GOT3 (cell line): ENCODE measurements around the gene SOCS6.

Source experiments
- DNase-seq: peaks from one replicate; lab custom pipeline; 2025; ENCODE audit warnings: mixed read lengths; lab: John Stamatoyannopoulos, UW

Gene SOCS6

GRCh38 chr18:70289351-70290312 lies 787 bp downstream of the SOCS6 start:
- DNase-seq = no peak

GRCh38 chr18:70290482-70291294 lies 1.8 kb downstream of the SOCS6 start:
- no peak for DNase-seq

- DNase-seq = no peak
Observed at GRCh38 chr18:70291295-70291574, 2.4 kb downstream of the SOCS6 start.

- DNase-seq = no peak
Observed at GRCh38 chr18:70292628-70293027, 3.8 kb downstream of the SOCS6 start.

- DNase-seq = no peak
Observed at GRCh38 chr18:70293166-70293565, 4.3 kb downstream of the SOCS6 start.

GRCh38 chr18:70294471-70295191 lies 5.8 kb downstream of the SOCS6 start:
- no peak for DNase-seq

GRCh38 chr18:70295192-70296188 lies 6.6 kb downstream of the SOCS6 start:
- DNase-seq = no peak

- DNase-seq = no peak
Observed at GRCh38 chr18:70296289-70296688, 7.4 kb downstream of the SOCS6 start.

- DNase-seq = no peak
Observed at GRCh38 chr18:70296781-70297180, 7.9 kb downstream of the SOCS6 start.

- DNase-seq = no peak
Observed at GRCh38 chr18:70299393-70299792, 10.5 kb downstream of the SOCS6 start.

GRCh38 chr18:70301667-70302066 lies 12.8 kb downstream of the SOCS6 start:
- no peak for DNase-seq

- no peak for DNase-seq
Observed at GRCh38 chr18:70308555-70309294, 19.9 kb downstream of the SOCS6 start.

GRCh38 chr18:70310560-70311320 lies 21.9 kb downstream of the SOCS6 start:
- no peak for DNase-seq

GRCh38 chr18:70311726-70312125 lies 22.9 kb downstream of the SOCS6 start:
- DNase-seq = no peak

- no peak for DNase-seq
Observed at GRCh38 chr18:70313640-70314039, 24.8 kb downstream of the SOCS6 start.

GRCh38 chr18:70314151-70314782 lies 25.4 kb downstream of the SOCS6 start:
- no peak for DNase-seq

- no peak for DNase-seq
Observed at GRCh38 chr18:70319187-70319586, 30.3 kb downstream of the SOCS6 start.

- no peak for DNase-seq
Observed at GRCh38 chr18:70321616-70322015, 32.8 kb downstream of the SOCS6 start.

- DNase-seq = no peak
Observed at GRCh38 chr18:70322385-70322784, 33.5 kb downstream of the SOCS6 start.
